H1 (cell line): ENCODE data around the gene FGFR2. TPM values are rescaled to one million over a fixed set of nuclear protein-coding genes. Genes with fewer than 3 reads are reported as not detected.

Experiments
- CTCF ChIA-PET: fragments of 300-600 bp; sonication (Branson Sonifier 250); formaldehyde crosslinking; loops from one replicate; lab custom pipeline; 2021; ENCODE audit not compliant: partially characterized antibody; lab: Charles Lee
- POLR2A ChIA-PET: fragments of 300-600 bp; sonication (Branson Sonifier 250); formaldehyde crosslinking; loops from one replicate; lab custom pipeline; 2021; ENCODE audit warnings: inconsistent platforms; ENCODE audit not compliant: partially characterized antibody; lab: Charles Lee
- DNase-seq, 2 experiments: peaks; one replicate each; pipeline versions ENCODE4 v3.0.0 to v3.0.0-alpha.2; 2010 to 2022; ENCODE audit warnings: low spot score in 2 of 2, low read depth in 1 of 2, mixed read lengths in 1 of 2
- FAIRE-seq: peaks from 2 replicates; lab custom pipeline; 2011; peaks lifted over from hg19 to GRCh38; lab: Jason Lieb, UNC
- H2AFZ ChIP-seq: 2 replicates; pipeline ENCODE4 v1.8.1; 2012; ENCODE audit warnings: low read length, inconsistent platforms
- H2AK5ac ChIP-seq: 2 replicates; pipeline ENCODE4 v1.6.1; 2013; ENCODE audit warnings: low read depth, low read length
- H2BK120ac ChIP-seq: replicated peaks from 2 replicates; pipeline ENCODE3; 2013; ENCODE audit warnings: low read depth, low read length, inconsistent platforms
- H2BK12ac ChIP-seq: 2 replicates; pipeline ENCODE4 v1.6.1; 2013; ENCODE audit warnings: low read depth, low read length
- H2BK15ac ChIP-seq: 2 replicates; pipeline ENCODE4 v1.6.1; 2013; ENCODE audit warnings: low read length
- H2BK20ac ChIP-seq: 2 replicates; pipeline ENCODE4 v1.6.1; 2013; ENCODE audit warnings: low read length
- H2BK5ac ChIP-seq: 2 replicates; pipeline ENCODE4 v1.6.1; 2013; ENCODE audit warnings: low read depth, low read length
- H3K14ac ChIP-seq: 2 replicates; pipeline ENCODE4 v1.6.1; 2013; ENCODE audit warnings: inconsistent platforms; ENCODE audit not compliant: insufficient read length
- H3K18ac ChIP-seq: 2 replicates; pipeline ENCODE4 v1.6.1; 2013; ENCODE audit warnings: low read length; ENCODE audit errors: extremely low read depth
- H3K23ac ChIP-seq: 2 replicates; pipeline ENCODE4 v1.6.1; 2013; ENCODE audit warnings: inconsistent platforms; ENCODE audit not compliant: insufficient read length
- H3K23me2 ChIP-seq: 2 replicates; pipeline ENCODE4 v1.6.1; 2013; ENCODE audit warnings: low read depth, low read length
- H3K27ac ChIP-seq: 2 replicates; pipeline ENCODE4 v1.6.1; 2011; ENCODE audit warnings: low read depth, low read length, inconsistent platforms
- H3K27me3 ChIP-seq, 4 experiments: replicated peaks in 1 of 4; 1 replicate in 1 of 4; 2 replicates in 3 of 4; pipeline versions ENCODE4 v1.6.1 to v1.8.1; 2011 to 2013; ENCODE audit warnings: low read length in 3 of 4, mild to moderate bottlenecking in 3 of 4, inconsistent platforms in 2 of 4, mixed read lengths in 2 of 4, moderate library complexity in 1 of 4; ENCODE audit not compliant: control insufficient read depth in 3 of 4, insufficient read depth in 3 of 4; ENCODE audit errors: extremely low read depth in 1 of 4
- H3K36me3 ChIP-seq, 4 experiments: 2 replicates each; pipeline versions ENCODE4 v1.6.1 to v1.8.1; 2011 to 2013; ENCODE audit warnings: mild to moderate bottlenecking in 4 of 4, low read length in 3 of 4, moderate library complexity in 2 of 4, control low read depth in 1 of 4, inconsistent platforms in 1 of 4; ENCODE audit not compliant: insufficient read depth in 4 of 4, control insufficient read depth in 2 of 4
- H3K4ac ChIP-seq: replicated peaks from 2 replicates; pipeline ENCODE3; 2013; ENCODE audit warnings: low read length, low read depth, mixed read lengths, inconsistent platforms; ENCODE audit not compliant: insufficient read length
- H3K4me1 ChIP-seq, 4 experiments: replicated peaks in 1 of 4; 1 replicate in 1 of 4; 2 replicates in 3 of 4; pipeline versions ENCODE4 v1.6.1 to v1.8.1; 2011 to 2013; ENCODE audit warnings: low read length in 3 of 4, inconsistent platforms in 2 of 4, mixed read lengths in 1 of 4; ENCODE audit not compliant: insufficient read depth in 4 of 4, control insufficient read depth in 3 of 4
- H3K4me2 ChIP-seq, 2 experiments: 2 replicates each; pipeline versions ENCODE4 v1.6.1 to v1.8.1; 2011 to 2013; ENCODE audit warnings: low read depth in 2 of 2, low read length in 2 of 2, control low read depth in 1 of 2, inconsistent platforms in 1 of 2, mild to moderate bottlenecking in 1 of 2; ENCODE audit not compliant: insufficient read depth in 1 of 2
- H3K4me3 ChIP-seq, 4 experiments: fragments of 200-600, 300-600 bp in 1 of 4; sonication (generic), shearing (Covaris generic), sonication (Bioruptor Twin) in 1 of 4; 2 replicates each; pipeline versions ENCODE4 v1.5.1 to v1.8.1; 2011 to 2016; ENCODE audit warnings: low read length in 4 of 4, low read depth in 3 of 4, control low read depth in 2 of 4, inconsistent platforms in 2 of 4, mild to moderate bottlenecking in 2 of 4, mixed read lengths in 1 of 4, moderate library complexity in 1 of 4; ENCODE audit not compliant: insufficient read depth in 2 of 4; ENCODE audit errors: extremely low read depth in 1 of 4
- H3K56ac ChIP-seq: replicated peaks from 2 replicates; pipeline ENCODE3; 2013; ENCODE audit warnings: low read depth, mild to moderate bottlenecking, mixed read lengths, low read length, inconsistent platforms; ENCODE audit not compliant: insufficient read length
- H3K79me1 ChIP-seq: 2 replicates; pipeline ENCODE4 v1.6.1; 2013; ENCODE audit warnings: low read depth, low read length, control low read depth
- H3K79me2 ChIP-seq, 2 experiments: 2 replicates each; pipeline versions ENCODE4 v1.6.1 to v1.8.1; 2012 to 2013; ENCODE audit warnings: low read length in 2 of 2, mild to moderate bottlenecking in 2 of 2, inconsistent platforms in 1 of 2; ENCODE audit not compliant: insufficient read depth in 2 of 2, control insufficient read depth in 1 of 2
- H3K9ac ChIP-seq, 4 experiments: replicated peaks in 1 of 4; 1 replicate in 1 of 4; 2 replicates in 3 of 4; pipeline versions ENCODE4 v1.6.1 to v1.8.1; 2011 to 2013; ENCODE audit warnings: low read depth in 3 of 4, low read length in 3 of 4, control low read depth in 2 of 4, mild to moderate bottlenecking in 2 of 4, moderate library complexity in 2 of 4, inconsistent platforms in 1 of 4; ENCODE audit errors: extremely low read depth in 1 of 4
- H3K9me3 ChIP-seq, 2 experiments: 2 replicates each; pipeline versions ENCODE4 v1.6.1 to v1.8.1; 2012 to 2013; ENCODE audit warnings: mild to moderate bottlenecking in 2 of 2, moderate library complexity in 2 of 2, control low read depth in 1 of 2, inconsistent platforms in 1 of 2, low read depth in 1 of 2, low read length in 1 of 2, mixed read lengths in 1 of 2; ENCODE audit not compliant: insufficient read depth in 2 of 2
- H4K20me1 ChIP-seq, 2 experiments: replicated peaks in 1 of 2; 2 replicates each; pipeline versions ENCODE3 to v1.8.1; 2011 to 2013; ENCODE audit warnings: inconsistent platforms in 2 of 2, low read length in 2 of 2, mild to moderate bottlenecking in 1 of 2; ENCODE audit not compliant: insufficient read depth in 2 of 2, control insufficient read depth in 1 of 2
- H4K5ac ChIP-seq: 2 replicates; pipeline ENCODE4 v1.6.1; 2013; ENCODE audit warnings: low read length, low read depth, mixed read lengths, inconsistent platforms; ENCODE audit not compliant: insufficient read length
- H4K8ac ChIP-seq: 2 replicates; pipeline ENCODE4 v1.8.0; 2013; ENCODE audit warnings: mild to moderate bottlenecking, moderate library complexity, low read length, inconsistent platforms; ENCODE audit not compliant: insufficient read depth; ENCODE audit errors: extremely low read depth
- H4K91ac ChIP-seq: replicated peaks from 2 replicates; pipeline ENCODE3; 2013; ENCODE audit warnings: low read length, mixed read lengths, inconsistent platforms; ENCODE audit not compliant: insufficient read length
- BACH1 ChIP-seq: IDR thresholded peaks from 2 replicates; pipeline ENCODE4 v1.6.1; 2012; ENCODE audit warnings: low read length, improper control_type of control experiment
- CBX5 ChIP-seq: fragments of 300-800, 300-1000 bp; sonication (generic); IDR thresholded peaks from 2 replicates; pipeline ENCODE4 v1.7.1; 2016; ENCODE audit warnings: antibody characterized with exemption, low read length, low read depth
- CHD1 ChIP-seq: IDR thresholded peaks from 2 replicates; pipeline ENCODE4 v1.6.1; 2012; ENCODE audit warnings: low read depth, low read length, improper control_type of control experiment
- HDAC2 ChIP-seq, 2 experiments: fragments of 300-600 bp in 1 of 2; sonication (generic) in 1 of 2; IDR thresholded peaks; 2 replicates each; pipeline ENCODE4 v1.6.1; 2011 to 2012; ENCODE audit warnings: low read depth in 2 of 2, low read length in 2 of 2, mild to moderate bottlenecking in 2 of 2, moderate library complexity in 2 of 2, borderline replicate concordance in 1 of 2, inconsistent platforms in 1 of 2
- KDM1A ChIP-seq: fragments of 200-600, 300-600 bp; sonication (generic); IDR thresholded peaks from 2 replicates; pipeline ENCODE4 v1.7.1; 2016; ENCODE audit warnings: mild to moderate bottlenecking, low read length, borderline replicate concordance
- KDM5A ChIP-seq: fragments of 200-600 bp; IDR thresholded peaks from 2 replicates; pipeline ENCODE4 v1.7.1; 2012; ENCODE audit warnings: mild to moderate bottlenecking, low read length, inconsistent platforms, mixed read lengths
- POU5F1 ChIP-seq: IDR thresholded peaks from 2 replicates; pipeline ENCODE4 v1.6.1; 2011; ENCODE audit warnings: low read depth, mild to moderate bottlenecking, low read length, moderate library complexity
- SAP30 ChIP-seq: fragments of 300-600 bp; sonication (generic); IDR thresholded peaks from 2 replicates; pipeline ENCODE4 v1.7.1; 2012; ENCODE audit warnings: low read length, moderate library complexity, mild to moderate bottlenecking, inconsistent platforms; ENCODE audit not compliant: insufficient read depth, insufficient replicate concordance
- SP4 ChIP-seq: IDR thresholded peaks from 2 replicates; pipeline ENCODE4 v1.6.1; 2012; ENCODE audit warnings: low read length, inconsistent platforms
- SRF ChIP-seq: IDR thresholded peaks from 2 replicates; pipeline ENCODE4 v1.6.1; 2011; ENCODE audit warnings: mild to moderate bottlenecking, low read depth, low read length, moderate library complexity
- SUZ12 ChIP-seq: fragments of 200-600 bp; sonication (generic); IDR thresholded peaks from 2 replicates; pipeline ENCODE4 v1.6.1; 2012; ENCODE audit warnings: mild to moderate bottlenecking, inconsistent platforms, low read length, moderate library complexity, mixed read lengths
- ZNF274 ChIP-seq: IDR thresholded peaks from 2 replicates; pipeline ENCODE4 v1.7.0; 2012; ENCODE audit warnings: low read length, borderline replicate concordance; ENCODE audit errors: extremely low read depth
- WGBS, 2 experiments: shearing (Covaris generic) in 1 of 2; methylation state at CpG; one replicate each; pipeline versions ENCODE4 v1.1.6 to v1.1.7; 2013 to 2015; ENCODE audit warnings: low lambda C conversion rate in 2 of 2, mixed read lengths in 2 of 2, inconsistent platforms in 1 of 2, low coverage in 1 of 2, missing lambda C conversion rate in 1 of 2; ENCODE audit not compliant: insufficient replicate concordance in 2 of 2, insufficient coverage in 1 of 2, insufficient read length in 1 of 2; ENCODE audit errors: extremely low coverage in 1 of 2, missing lambda C conversion rate in 1 of 2; 5-methylcytosine and 5-hydroxymethylcytosine counted together
- polyA plus RNA-seq, 7 experiments: library from polyadenylated mRNA; depleted of rRNA in 3 of 7; stranded (reverse) in 5 of 7; unstranded in 2 of 7; fragments of >200 nt in 5 of 7; fragments of 200-250 nt in 2 of 7; gene quantifications; 1 replicate in 5 of 7; 2 replicates in 1 of 7; 4 replicates in 1 of 7; pipeline versions ENCODE4 v1.2.1 to v1.2.3, GENCODE V29; 2011 to 2013; ENCODE audit warnings: missing spikeins in 2 of 7, mixed read lengths in 2 of 7
- total RNA-seq: library from RNA; stranded (reverse); fragmentation: NEBNext Ultra II Directional; extraction: Animal tissue kit (Norgen Biotek cat#: 25700); gene quantifications from 2 replicates; pipeline ENCODE4 v1.2.1, GENCODE V29; 2021
- TF ChIP-seq, protein P1 (sequence below): IDR thresholded peaks from 2 replicates; pipeline ENCODE4 v1.6.1; 2012; ENCODE audit warnings: inconsistent platforms

The FGFR2 gene
- total and polyA plus RNA-seq, 2 of the 8 experiments (the other 6 are each of a cell fraction or from before 2014, with no cell fraction given), result 50.2 to 81.2 TPM

DNA sequence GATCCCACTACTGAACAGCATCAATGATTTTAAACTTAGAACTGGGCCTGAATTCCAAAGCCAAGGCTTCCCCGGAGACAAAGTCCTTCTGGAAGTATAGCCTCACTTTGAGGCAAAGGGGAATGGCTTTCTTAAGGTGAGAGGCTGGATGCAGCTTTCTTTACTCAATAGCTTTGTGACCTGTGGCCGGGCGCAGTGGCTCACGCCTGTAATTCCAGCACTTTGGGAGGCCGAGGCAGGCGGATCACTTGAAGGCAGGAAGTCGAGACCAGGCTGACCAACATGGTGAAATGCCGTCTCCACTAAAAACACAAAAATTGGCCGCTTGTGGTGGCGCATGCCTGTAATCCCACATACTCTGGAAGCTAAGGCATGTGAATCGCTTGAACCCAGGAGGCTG is 3.2 kb upstream of the FGFR2 start:
- Histone ChIP-seq H3K4ac (no peak overlapping the region), H2BK20ac (0 out of 2 replicates have a peak overlapping the region, but pooled peaks have one; percentile 66), H3K4me2 (peak overlapping the region in 1 of 2 experiments; percentile 60; a peak in 2 of 4 replicates), H3K27ac (no peak overlapping the region), H3K27me3 (peaks cover 0 to 3% (median 0%) of the 10 kb centered on the region in 4 experiments; a peak in 1 of 7 replicates), H3K23me2 (peaks cover 3% of the 10 kb centered on the region; the same call in 1 of the 2 replicates), H2BK5ac (no peak overlapping the region), H3K79me1 (no peaks in the 10 kb centered on the region), H3K9ac (no peak overlapping the region), H4K91ac (no peak overlapping the region), H3K14ac (no peak overlapping the region), H2AK5ac (no peak overlapping the region), H3K9me3 (no peaks in the 10 kb centered on the region), H2BK120ac (no peak overlapping the region), H3K79me2 (peaks cover 0 to 9% of the 10 kb centered on the region in 2 experiments; a peak in 2 of 4 replicates), H3K56ac (no peak overlapping the region), H3K4me3 (peak overlapping the region in 1 of 4 experiments; percentile 40; a peak in 1 of 8 replicates), H3K23ac (no peak overlapping the region), H3K4me1 (peaks cover 5 to 15% (median 5%) of the 10 kb centered on the region in 4 experiments), H4K20me1 (no peaks in the 10 kb centered on the region), H2AFZ (no peak overlapping the region), H2BK15ac (no peak overlapping the region), H3K18ac (peak overlapping the region; percentile 38; the same call in 1 of the 2 replicates), H2BK12ac (peak overlapping the region; percentile 68; the same call in 1 of the 2 replicates), H4K8ac (no peak overlapping the region), H3K36me3 (no peaks in the 10 kb centered on the region), H4K5ac (no peak overlapping the region)
- 84% methylated on average over 11 of the region's 11 CpGs; no CpG with 5 or more reads in 1 of the 2 experiments for WGBS, 2 experiments
- FAIRE-seq (no peak), DNase-seq (no peak)
- ChIA-PET POLR2A (interaction anchor here (1.4 to 2.4 kb wide), 3 partner anchors 9 to 21 kb away, joined by 4 to 6 read pairs (median 4); no protein-coding TSS in a partner anchor), CTCF (interaction anchor here (0.6 to 5.1 kb wide), 11 partner anchors 9 to 108 kb away, joined by 3 to 26 read pairs (median 4); no protein-coding TSS in a partner anchor)
- no peak for TF ChIP-seq POU5F1
- TF ChIP-seq, protein P1, sequence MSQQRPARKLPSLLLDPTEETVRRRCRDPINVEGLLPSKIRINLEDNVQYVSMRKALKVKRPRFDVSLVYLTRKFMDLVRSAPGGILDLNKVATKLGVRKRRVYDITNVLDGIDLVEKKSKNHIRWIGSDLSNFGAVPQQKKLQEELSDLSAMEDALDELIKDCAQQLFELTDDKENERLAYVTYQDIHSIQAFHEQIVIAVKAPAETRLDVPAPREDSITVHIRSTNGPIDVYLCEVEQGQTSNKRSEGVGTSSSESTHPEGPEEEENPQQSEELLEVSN, result no peak
- TF ChIP-seq KDM1A, result no peak
- no peak for TF ChIP-seq HDAC2 (IDR thresholded peaks at IDR 0.05; ENCODE audit: borderline replicate concordance in 1 of 2, low read depth in 2 of 2, low read length in 2 of 2)
- no peak for TF ChIP-seq SUZ12
- no peak for TF ChIP-seq BACH1
- TF ChIP-seq SP4, result no peak
- TF ChIP-seq CBX5, result no peak
- TF ChIP-seq SAP30, result no peak
- TF ChIP-seq KDM5A, result no peak
- no peak for TF ChIP-seq SRF
- TF ChIP-seq ZNF274, result no peak
- TF ChIP-seq CHD1, result no peak
